Mucosa of rectum (tissue), 2 donors: ENCODE data around the gene FBXO24.

Source experiments
- H3K27ac ChIP-seq, 2 donors: one replicate each; pipeline ENCODE4 v1.7.0; 2013; ENCODE audit warnings: inconsistent platforms in 2 of 2, low read depth in 2 of 2, low read length in 2 of 2
- H3K27me3 ChIP-seq, 2 donors: one replicate each; pipeline ENCODE4 v1.7.0; 2013; ENCODE audit warnings: low read length in 2 of 2; ENCODE audit not compliant: control insufficient read depth in 2 of 2, insufficient read depth in 2 of 2
- H3K36me3 ChIP-seq, 2 donors: one replicate each; pipeline ENCODE4 v1.7.0; 2013; ENCODE audit warnings: low read length in 2 of 2; ENCODE audit not compliant: control insufficient read depth in 2 of 2, insufficient read depth in 2 of 2
- H3K4me1 ChIP-seq, 2 donors: one replicate each; pipeline ENCODE4 v1.7.0; 2013; ENCODE audit warnings: low read length in 2 of 2, mild to moderate bottlenecking in 1 of 2; ENCODE audit not compliant: control insufficient read depth in 2 of 2, insufficient read depth in 2 of 2
- H3K4me3 ChIP-seq, 2 donors: one replicate each; pipeline ENCODE4 v1.7.0; 2013; ENCODE audit warnings: low read length in 2 of 2
- H3K9ac ChIP-seq, 2 donors: one replicate each; pipeline ENCODE4 v1.7.0; 2013; ENCODE audit warnings: low read length in 2 of 2, low read depth in 1 of 2, mild to moderate bottlenecking in 1 of 2
- H3K9me3 ChIP-seq, 2 donors: one replicate each; pipeline ENCODE4 v1.7.0; 2013; ENCODE audit warnings: low read length in 2 of 2; ENCODE audit not compliant: control insufficient read depth in 2 of 2
- donor health status: healthy.
- donor health status: Normal muscosa, but diverticular disease.

FBXO24 gene

DNA sequence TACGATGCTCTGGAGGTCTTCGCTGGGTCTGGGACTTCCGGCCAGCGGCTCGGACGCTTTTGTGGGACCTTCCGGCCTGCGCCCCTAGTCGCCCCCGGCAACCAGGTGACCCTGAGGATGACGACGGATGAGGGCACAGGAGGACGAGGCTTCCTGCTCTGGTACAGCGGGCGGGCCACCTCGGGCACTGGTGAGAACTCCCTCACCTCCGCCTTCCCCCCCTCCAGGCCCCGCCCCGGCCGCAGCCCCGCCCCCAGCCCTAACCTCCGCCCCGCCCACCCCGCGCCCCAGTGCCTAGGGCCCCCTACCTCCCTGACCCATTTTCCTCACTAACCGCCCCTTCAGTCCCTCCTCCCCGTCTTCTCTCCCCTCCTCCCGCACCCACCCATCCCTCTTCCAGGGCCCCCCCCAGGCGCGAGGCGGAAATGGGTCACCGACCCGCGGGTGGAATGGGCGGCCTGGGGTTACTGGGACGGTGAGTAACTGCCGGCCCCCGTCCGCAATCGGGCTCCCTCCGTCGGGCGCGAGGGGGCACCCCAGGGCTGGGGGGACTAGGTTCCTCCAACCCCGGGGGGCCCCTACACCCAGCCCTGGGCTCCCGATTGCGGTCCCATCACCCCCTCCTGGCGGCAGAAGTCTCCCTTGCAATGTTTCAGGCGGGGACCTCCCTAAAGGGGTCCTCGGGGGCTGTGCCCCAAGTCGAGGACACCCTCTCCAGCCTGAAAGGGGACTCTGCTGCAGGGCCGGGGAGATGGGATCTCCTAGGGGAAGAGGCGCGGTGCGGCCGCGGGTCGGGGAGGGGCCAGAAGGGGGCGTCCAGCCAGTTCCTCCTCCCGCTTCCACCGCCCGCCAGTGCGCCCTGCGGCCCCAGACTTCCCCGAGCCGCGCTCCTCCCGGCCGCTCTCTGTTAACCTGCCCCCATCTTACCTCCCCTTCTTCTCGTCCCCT is 18.2 kb downstream of the FBXO24 start:
- Histone ChIP-seq H3K36me3 (no peaks in the 10 kb centered on the region), H3K27me3 (no peaks in the 10 kb centered on the region), H3K9ac (peak overlapping the region; percentile 52 to 54), H3K9me3 (no peaks in the 10 kb centered on the region), H3K4me1 (peaks cover 17 to 18% of the 10 kb centered on the region in 2 donors), H3K27ac (peak overlapping the region; percentile 55 to 68), H3K4me3 (peak overlapping the region; percentile 67 to 70)

DNA sequence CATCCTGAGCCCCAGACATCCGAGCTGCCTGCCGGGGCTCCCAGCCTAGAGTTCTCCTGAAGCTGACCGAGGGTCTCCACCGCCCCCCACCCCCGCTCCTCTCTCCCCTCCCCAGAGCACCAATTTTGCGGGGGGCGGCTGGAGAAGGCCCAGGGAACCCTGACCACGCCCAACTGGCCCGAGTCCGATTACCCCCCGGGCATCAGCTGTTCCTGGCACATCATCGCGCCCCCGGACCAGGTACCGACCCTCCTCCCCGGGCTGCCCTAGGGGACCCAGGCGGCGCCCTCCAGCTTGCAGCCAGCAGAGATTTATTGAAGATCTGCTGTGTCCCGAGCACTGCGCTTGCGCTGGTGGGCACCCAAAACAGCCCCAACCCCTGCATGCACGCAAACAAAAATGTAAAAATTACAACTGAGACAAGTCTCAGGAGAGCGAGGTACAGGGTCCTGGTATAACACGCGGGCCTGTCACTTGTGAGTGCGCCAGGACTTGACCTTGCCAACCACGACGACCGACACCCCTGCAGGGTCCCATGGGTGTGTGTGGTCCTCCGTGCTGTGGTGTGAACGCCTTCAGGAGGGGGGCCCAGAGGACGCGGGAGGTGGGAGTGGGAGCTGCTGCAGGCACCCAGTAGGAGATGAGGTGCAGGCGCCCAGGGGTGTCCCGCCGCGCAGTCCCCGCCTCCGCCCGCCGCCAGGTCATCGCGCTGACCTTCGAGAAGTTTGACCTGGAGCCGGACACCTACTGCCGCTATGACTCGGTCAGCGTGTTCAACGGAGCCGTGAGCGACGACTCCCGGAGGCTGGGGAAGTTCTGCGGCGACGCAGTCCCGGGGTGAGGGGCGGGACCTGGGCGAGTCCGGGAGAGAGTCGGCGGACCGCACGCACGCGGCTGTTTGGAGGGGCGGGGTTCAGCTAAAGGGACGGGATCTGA is 19.1 kb downstream of the FBXO24 start:
- no peaks in the 10 kb centered on the region for H3K27me3 ChIP-seq
- H3K27ac ChIP-seq, result peak overlapping the region in 1 of 2 donors; percentile 58
- H3K9me3 ChIP-seq, result no peaks in the 10 kb centered on the region
- peak overlapping the region in 1 of 2 donors; percentile 54 for H3K9ac ChIP-seq
- no peaks in the 10 kb centered on the region for H3K36me3 ChIP-seq
- peak overlapping the region; percentile 67 to 70 for H3K4me3 ChIP-seq
- H3K4me1 ChIP-seq, result peaks cover 17 to 18% of the 10 kb centered on the region in 2 donors

DNA sequence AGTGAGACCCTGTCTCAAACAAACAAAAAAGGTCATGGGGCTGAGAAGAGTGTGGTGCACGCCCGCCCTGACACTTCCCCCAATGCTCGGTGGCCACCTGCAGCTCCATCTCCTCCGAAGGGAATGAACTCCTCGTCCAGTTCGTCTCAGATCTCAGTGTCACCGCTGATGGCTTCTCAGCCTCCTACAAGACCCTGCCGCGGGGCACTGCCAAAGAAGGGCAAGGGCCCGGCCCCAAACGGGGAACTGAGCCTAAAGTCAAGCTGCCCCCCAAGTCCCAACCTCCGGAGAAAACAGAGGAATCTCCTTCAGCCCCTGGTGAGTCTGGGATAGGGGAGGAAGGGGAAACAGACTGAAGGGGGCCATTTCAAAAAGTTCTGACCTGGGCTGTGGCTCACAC is 20.2 kb downstream of the FBXO24 start:
- H3K4me1 ChIP-seq, result peaks cover 17 to 18% of the 10 kb centered on the region in 2 donors
- no peak overlapping the region for H3K4me3 ChIP-seq
- no peak overlapping the region for H3K9ac ChIP-seq
- no peaks in the 10 kb centered on the region for H3K27me3 ChIP-seq
- H3K36me3 ChIP-seq, result no peaks in the 10 kb centered on the region
- no peak overlapping the region for H3K27ac ChIP-seq
- H3K9me3 ChIP-seq, result no peaks in the 10 kb centered on the region

DNA sequence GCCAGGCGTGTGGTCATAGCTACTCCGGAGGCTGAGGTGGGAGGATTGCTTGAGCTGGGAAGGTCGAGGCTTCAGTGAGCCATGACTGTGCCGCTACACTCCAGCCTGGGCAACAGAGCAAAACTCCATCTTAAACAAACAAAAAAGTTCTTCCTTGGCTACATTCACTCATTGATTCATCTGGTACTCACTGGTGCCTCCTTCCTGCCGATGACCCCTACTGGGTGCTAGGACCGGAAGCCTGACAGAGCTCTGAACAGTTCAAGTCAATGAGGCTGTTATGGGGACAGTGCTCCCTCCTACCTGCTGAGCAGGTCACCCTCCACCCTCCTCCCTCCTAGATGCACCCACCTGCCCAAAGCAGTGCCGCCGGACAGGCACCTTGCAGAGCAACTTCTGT is 21.0 kb downstream of the FBXO24 start:
- H3K36me3 ChIP-seq, result no peaks in the 10 kb centered on the region
- no peak overlapping the region for H3K9ac ChIP-seq
- H3K4me1 ChIP-seq, result peaks cover 15 to 17% of the 10 kb centered on the region in 2 donors
- H3K27ac ChIP-seq, result no peak overlapping the region
- H3K4me3 ChIP-seq, result no peak overlapping the region
- no peaks in the 10 kb centered on the region for H3K27me3 ChIP-seq
- H3K9me3 ChIP-seq, result no peaks in the 10 kb centered on the region

DNA sequence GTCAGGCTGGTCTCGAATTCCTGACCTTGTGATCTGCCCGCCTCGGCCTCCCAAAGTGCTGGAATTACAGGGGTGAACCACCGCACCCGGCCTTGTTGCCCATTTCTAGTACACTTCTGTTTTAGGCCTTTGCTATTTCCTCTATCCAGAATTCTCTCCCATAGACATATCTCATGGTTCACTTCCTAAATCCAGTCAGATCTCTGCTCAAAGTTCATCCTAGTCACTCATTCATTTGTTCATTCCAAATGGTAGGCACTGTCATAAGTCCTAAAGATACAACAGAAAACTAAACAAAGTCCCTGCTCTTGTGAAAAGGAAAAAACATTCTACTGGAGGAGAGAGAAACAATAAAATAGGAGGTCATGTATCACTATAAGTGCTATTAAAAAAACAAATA is 23.8 kb downstream of the FBXO24 start:
- Histone ChIP-seq H3K36me3 (no peaks in the 10 kb centered on the region), H3K9me3 (no peaks in the 10 kb centered on the region), H3K4me1 (peaks cover 12 to 16% of the 10 kb centered on the region in 2 donors), H3K27ac (no peak overlapping the region), H3K9ac (no peak overlapping the region), H3K4me3 (no peak overlapping the region), H3K27me3 (no peaks in the 10 kb centered on the region)

DNA sequence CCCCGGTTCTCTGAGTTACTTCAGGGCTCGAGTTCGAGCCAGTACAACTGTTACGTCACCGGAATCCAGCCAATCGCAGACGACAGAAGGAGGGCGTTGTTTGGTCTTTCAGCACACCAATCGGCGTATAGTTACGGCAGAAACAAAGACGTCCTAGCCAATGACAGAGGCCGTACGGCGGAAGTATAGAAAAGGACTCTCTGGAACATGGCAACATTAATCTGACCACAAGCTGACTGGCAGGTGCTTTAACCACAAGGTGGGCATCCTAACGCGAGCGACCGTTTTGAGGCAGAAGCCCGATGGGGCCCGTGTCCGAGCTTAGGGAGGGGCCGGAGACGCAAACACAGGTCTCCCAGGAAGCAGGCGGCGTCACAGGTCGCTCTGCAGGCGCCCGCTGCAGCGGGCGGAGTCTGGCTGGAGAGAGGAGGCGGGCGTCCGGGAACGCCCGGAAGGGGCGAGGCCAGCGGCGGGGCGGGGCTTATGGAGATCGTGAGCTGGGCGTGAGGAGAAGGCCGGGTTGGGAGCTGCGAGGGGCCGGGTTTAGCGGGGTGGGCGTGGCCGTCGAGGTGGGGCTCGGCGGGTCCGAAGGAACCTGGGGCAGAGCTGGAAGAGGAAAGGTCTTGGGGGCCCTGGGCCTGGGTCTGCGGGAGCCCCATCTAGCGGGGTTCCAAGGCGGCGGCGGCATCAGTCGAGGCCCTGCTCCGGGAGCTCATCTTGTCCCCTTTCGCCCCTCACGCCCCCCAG is 26.0 kb downstream of the FBXO24 start, which contains the start of gene MOSPD3:
Gene MOSPD3, plus strand, starts transcription at position 558 of the 747 bp plus-strand sequence. CDS start 252 bp downstream, outside the sequence.
- Histone ChIP-seq H3K27ac (peak within 1 kb of the TSS; percentile 94 to 95), H3K9ac (peak within 1 kb of the TSS; percentile 94 to 95), H3K4me1 (peaks cover 8 to 9% of the 10 kb centered on the region in 2 donors), H3K27me3 (no peaks in the 10 kb centered on the region), H3K36me3 (no peaks in the 10 kb centered on the region), H3K4me3 (peak within 1 kb of the TSS; percentile 90 to 91), H3K9me3 (no peaks in the 10 kb centered on the region)

DNA sequence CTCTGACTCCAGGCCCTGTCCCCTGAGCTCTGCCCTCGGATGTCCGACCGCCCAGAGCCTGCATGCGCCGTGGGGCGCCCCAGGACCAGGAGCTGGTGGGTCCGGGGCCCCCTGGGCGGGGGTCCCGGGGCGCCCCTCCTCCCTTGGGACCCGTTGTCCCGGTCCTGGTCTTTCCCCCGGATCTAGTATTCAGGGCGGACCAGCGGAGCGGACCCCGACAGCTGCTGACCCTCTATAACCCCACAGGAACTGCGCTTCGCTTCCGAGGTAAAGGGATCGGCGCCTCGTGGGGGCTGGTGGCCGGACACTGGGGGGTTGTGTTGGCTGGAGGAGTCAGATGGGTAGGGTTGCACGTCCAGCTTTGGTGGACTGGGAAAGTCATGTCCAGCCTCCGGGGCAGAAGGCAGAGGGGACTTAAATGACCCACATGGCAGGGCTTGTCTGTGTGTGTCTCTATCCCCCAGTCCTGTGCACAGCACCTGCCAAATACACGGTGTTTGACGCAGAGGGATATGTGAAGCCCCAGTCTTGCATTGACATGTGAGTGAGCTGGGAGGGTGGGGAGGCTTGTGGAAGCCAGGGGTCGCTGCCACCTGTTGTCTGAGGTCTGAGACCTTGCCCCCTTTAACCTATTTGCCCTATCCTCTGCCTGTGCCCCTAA is 26.7 kb downstream of the FBXO24 start:
- H3K27me3 ChIP-seq, result no peaks in the 10 kb centered on the region
- peak overlapping the region; percentile 90 to 91 for H3K4me3 ChIP-seq
- no peaks in the 10 kb centered on the region for H3K9me3 ChIP-seq
- peak overlapping the region; percentile 94 to 95 for H3K27ac ChIP-seq
- H3K9ac ChIP-seq, result peak overlapping the region; percentile 65 to 94
- peaks cover 8 to 9% of the 10 kb centered on the region in 2 donors for H3K4me1 ChIP-seq
- no peaks in the 10 kb centered on the region for H3K36me3 ChIP-seq

DNA sequence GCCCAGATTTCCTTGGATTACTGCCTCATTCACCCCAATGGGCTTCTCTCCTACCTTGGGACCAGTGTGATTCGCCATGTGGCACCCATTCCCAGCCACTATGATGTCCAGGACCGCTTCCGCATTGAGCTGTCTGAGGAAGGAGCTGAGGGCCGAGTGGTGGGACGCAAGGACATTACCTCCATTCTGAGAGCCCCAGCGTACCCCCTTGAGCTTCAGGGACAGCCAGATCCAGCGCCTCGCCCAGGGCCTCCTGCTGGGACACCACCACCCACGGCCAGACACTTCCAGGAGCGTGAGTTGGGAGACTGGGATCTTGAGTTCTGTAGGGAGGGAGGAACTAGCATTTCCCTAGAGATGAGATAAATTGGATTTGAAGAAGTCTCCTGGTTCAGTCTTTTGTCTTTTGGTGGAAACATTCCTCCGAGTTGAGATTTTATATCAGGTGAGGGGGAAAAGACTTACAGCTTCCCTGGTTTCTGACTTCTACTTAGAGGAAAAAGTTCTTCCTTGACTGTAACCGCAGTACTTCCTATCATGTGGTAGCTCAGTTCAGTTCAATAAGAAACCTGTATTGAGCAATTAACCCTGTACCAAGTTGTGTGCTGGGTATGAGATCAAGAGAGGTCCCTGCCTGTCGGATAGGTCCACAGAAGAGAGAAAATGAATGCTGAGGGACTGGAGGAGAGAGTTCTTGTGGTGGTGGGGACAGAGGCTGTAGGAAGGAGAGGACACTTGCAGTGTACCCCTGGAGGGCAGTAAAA is 27.5 kb downstream of the FBXO24 start:
- peak overlapping the region in 1 of 2 donors; percentile 17 for H3K9ac ChIP-seq
- peak overlapping the region; percentile 90 to 91 for H3K4me3 ChIP-seq
- H3K36me3 ChIP-seq, result no peaks in the 10 kb centered on the region
- peaks cover 8 to 9% of the 10 kb centered on the region in 2 donors for H3K4me1 ChIP-seq
- H3K27me3 ChIP-seq, result no peaks in the 10 kb centered on the region
- no peak overlapping the region for H3K27ac ChIP-seq
- no peaks in the 10 kb centered on the region for H3K9me3 ChIP-seq
